Embryonic facial prominence (tissue), 1 donor: ENCODE results near the gene CNGA3.

Source experiments
- DNase-seq: peaks from one replicate; pipeline ENCODE4 v3.0.0-alpha.2; 2016; ENCODE audit errors: extremely low spot score

Gene CNGA3

DNA sequence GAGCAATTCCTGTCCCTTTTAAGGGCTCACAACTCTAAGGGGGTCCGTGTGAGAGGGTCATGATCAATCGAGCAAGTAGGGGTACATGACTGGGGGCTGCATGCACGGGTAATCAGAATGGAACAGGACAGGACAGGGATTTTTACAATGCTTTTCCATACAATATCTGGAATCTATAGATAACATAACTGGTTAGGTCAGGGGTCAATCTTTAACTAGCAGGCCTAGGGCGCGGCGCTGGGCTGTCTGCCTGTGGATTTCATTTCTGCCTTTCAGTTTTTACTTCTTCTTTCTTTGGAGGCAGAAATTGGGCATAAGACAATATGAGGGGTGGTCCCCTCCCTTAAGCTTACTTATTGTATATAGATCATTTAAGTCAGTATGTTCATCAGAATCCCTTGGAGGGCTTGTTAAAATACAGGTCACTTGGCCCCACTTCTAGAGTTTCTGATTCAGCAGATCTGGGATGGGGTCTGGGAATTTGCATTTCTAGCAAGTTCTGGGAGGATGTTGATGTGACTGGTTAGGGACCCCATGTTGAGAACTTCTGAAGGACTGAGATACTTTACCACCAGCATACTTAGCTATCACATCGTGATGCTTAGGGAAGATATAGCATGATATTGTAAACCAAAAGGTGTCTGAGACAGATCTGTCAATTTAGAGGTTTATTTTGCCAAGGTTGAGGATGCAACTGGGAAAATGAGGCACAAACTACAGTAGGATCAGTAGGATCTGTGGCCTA lies 95.6 kb downstream of the CNGA3 start:
- DNase-seq = no peak

GRCh38 chr2:98442488-98442887 lies 96.2 kb downstream of the CNGA3 start:
- no peak for DNase-seq

DNA sequence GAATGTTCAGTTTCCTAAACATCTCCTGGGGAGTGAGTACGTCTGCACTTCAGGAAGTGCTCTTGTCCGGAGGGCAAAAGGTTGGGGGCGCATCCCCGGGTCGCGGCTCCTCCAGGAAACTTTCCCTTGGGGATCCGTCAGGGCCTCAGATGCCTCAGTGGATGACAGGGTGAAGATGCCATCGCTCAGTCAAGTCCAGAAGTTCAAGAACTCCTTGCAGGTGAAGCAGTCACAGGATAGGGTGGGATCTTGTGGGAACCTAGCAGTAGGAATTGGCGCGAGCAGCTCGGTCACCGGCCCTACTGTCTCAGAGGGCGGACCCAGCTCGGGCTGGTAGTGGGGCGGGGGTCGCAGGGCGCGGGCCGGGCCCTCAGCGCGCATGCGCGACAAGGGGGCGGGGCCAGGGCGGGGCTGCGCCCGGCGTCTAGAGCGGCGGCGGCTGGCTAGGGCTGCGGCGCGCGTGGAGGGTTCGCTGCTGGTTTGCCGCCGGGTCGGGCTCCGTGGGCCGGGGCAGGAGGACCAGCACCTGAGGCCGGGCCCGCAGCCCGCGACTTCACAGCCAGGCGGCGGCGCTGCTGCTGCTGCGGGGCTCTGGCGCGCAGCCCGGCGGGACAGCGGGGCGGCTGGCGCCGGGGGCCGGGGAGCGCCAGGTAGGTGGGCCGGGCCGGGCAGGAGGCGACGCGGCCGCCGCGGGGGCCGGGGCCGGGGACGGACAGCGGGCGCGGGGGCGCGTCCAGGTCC lies 98.3 kb downstream of the CNGA3 start, which contains the start of gene INPP4A:
Gene INPP4A, plus strand, starts transcription at position 423 of the 741 bp plus-strand sequence. CDS start 75,191 bp downstream, outside the sequence.
- peak; percentile 10 for DNase-seq

DNA sequence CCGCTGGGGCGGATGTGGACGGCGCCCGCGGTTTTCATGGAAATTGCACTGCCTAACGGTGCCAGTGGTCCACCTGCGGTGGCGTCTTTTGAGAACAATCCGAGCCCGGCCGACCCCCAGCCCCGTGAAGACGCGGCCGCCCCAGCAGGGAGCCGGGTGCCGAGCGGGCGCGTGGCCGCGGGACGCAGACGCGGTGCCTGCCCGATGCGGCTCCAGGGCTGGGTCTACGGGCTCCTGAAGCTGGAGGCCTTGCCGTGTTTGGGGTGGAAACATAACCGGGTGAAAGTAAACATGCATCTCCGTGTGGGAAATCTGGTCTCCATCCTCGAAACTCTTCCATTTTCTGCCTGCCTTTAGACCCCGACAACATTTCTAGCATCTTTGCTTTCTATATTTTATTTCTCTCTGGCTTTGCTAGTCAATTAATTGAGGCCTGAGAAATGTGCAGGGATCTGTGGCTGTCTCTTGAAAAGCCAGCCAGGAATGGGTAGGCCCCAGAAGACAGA lies 99.0 kb downstream of the CNGA3 start:
- no peak for DNase-seq

DNA sequence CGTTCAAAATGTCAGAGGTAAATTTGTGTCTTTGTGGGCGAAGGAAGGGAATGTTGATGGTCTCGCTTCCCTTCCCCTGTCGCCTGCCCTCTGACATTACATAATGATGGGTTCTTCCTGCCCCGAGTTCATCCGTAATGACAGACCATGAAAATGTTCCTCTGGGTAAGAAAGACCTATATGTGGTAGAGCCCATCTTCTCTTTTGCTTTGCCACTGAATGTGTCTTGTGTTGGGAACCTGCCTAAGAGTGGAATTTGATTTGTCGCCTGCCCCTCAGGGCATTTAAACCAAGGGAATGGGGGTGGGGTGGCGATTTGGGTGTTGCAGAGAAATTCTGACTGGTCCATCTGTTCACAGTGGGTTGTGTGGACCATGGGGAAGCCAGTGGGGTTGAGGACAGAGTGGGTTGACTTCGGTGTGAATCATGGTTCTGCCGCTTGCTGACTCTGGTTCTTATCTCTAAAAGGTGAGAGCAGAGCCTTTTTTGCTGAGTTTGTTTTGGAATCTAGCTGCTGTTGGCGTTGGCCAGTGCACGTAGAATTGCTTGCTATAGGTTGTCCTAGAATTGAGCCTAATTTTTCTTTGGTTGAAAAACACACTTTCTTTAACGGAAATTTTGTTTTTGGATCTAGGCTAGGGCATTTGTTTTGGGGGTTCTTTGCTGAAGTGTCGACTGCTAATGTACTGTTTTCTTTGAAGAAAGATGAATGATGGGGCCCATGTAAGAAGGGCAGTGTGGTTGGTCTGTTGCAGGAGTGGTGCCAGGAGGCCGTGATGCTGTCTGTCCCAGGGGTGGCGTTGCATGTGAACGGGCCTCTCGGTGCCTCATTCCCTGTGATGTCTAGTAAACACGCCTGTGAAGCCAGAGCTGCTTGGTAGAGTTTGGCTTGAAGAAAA lies 99.7 kb downstream of the CNGA3 start:
- DNase-seq = no peak

- no peak for DNase-seq
Measured at GRCh38 chr2:98446850-98447249, 100.6 kb downstream of the CNGA3 start.
